GM12878 (cell line): ENCODE data around the gene NAALADL1. TPM values are rescaled to one million over a fixed set of nuclear protein-coding genes. Genes with fewer than 3 reads are reported as not detected.

ENCODE experiments used
- ATF2 ChIP-seq: IDR thresholded peaks from 2 replicates; pipeline ENCODE4 v1.6.1; 2012; ENCODE audit warnings: low read length, inconsistent platforms
- ESRRA ChIP-seq: IDR thresholded peaks from 2 replicates; pipeline ENCODE4 v1.6.1; 2012; ENCODE audit warnings: mild to moderate bottlenecking, low read length, improper control_type of control experiment
- IRF3 ChIP-seq: fragments of 450-650 bp; IDR thresholded peaks from 2 replicates; pipeline ENCODE4 v1.6.1; 2014; ENCODE audit warnings: mild to moderate bottlenecking
- JUND ChIP-seq: IDR thresholded peaks from 2 replicates; pipeline ENCODE4 v1.6.1; 2012; ENCODE audit warnings: low read depth, mild to moderate bottlenecking, low read length, improper control_type of control experiment, moderate library complexity
- NBN ChIP-seq: fragments of 450-650 bp; IDR thresholded peaks from 2 replicates; pipeline ENCODE4 v1.6.1; 2016
- NFIC ChIP-seq: IDR thresholded peaks from 2 replicates; pipeline ENCODE4 v1.6.1; 2012; ENCODE audit warnings: low read depth, mild to moderate bottlenecking, inconsistent platforms, low read length, moderate library complexity
- PAX5 ChIP-seq: IDR thresholded peaks from 2 replicates; pipeline ENCODE4 v1.6.1; 2011; ENCODE audit warnings: low read depth, low read length, borderline replicate concordance
- PBX3 ChIP-seq: IDR thresholded peaks from 2 replicates; pipeline ENCODE4 v1.6.1; 2011; ENCODE audit warnings: mild to moderate bottlenecking, low read depth, low read length, moderate library complexity; ENCODE audit not compliant: insufficient replicate concordance
- RBBP5 ChIP-seq: fragments of 200-600 bp; sonication (generic); conservative IDR thresholded peaks from 2 replicates; pipeline ENCODE4 v1.6.1; 2016
- SKIL ChIP-seq: fragments of 450-650 bp; IDR thresholded peaks from 2 replicates; pipeline ENCODE4 v1.6.1; 2017; ENCODE audit warnings: mild to moderate bottlenecking, low read depth, inconsistent platforms; ENCODE audit not compliant: poor library complexity, severe bottlenecking
- STAT1 ChIP-seq: fragments of 450-650 bp; conservative IDR thresholded peaks from 2 replicates; pipeline ENCODE4 v1.6.1; 2014; ENCODE audit warnings: antibody characterized with exemption, mild to moderate bottlenecking
- TCF12 ChIP-seq: IDR thresholded peaks from 2 replicates; pipeline ENCODE4 v1.6.1; 2011; ENCODE audit warnings: low read depth, mild to moderate bottlenecking, low read length
- USF1 ChIP-seq: IDR thresholded peaks from 2 replicates; pipeline ENCODE4 v1.6.1; 2011; ENCODE audit warnings: borderline replicate concordance, low read depth, mild to moderate bottlenecking, moderate library complexity, mixed read lengths, low read length; ENCODE audit not compliant: insufficient read depth; ENCODE audit errors: extremely low read length
- ZBTB40 ChIP-seq: fragments of 450-650 bp; IDR thresholded peaks from 2 replicates; pipeline ENCODE4 v1.6.1; 2016; ENCODE audit warnings: mild to moderate bottlenecking, moderate library complexity, borderline replicate concordance
- ZNF274 ChIP-seq: IDR thresholded peaks from one replicate; pipeline ENCODE4 v1.8.0; 2011; ENCODE audit not compliant: insufficient read length, insufficient read depth
- polyA plus RNA-seq, 11 experiments: library from polyadenylated mRNA; depleted of rRNA in 4 of 11; unstranded in 6 of 11; stranded (reverse) in 5 of 11; fragments of >200 nt; fragmentation: Nextera tagmentation in 4 of 11; fragmentation: Illumina TruSeq in 1 of 11; extraction: Ambion mirVana in 4 of 11; extraction: Trizol in 1 of 11; gene quantifications; 1 replicate in 1 of 11; 2 replicates in 10 of 11; pipeline versions ENCODE4 v1.2.1 to v1.2.3, GENCODE V29; 2011 to 2016; ENCODE audit warnings: inconsistent platforms in 2 of 11, missing spikeins in 2 of 11, low read depth in 1 of 11
- total RNA-seq, 4 experiments: library from RNA; depleted of rRNA in 3 of 4; stranded (reverse); fragments of >200 nt in 3 of 4; fragmentation: Illumina TruSeq in 1 of 4; extraction: Trizol in 1 of 4; gene quantifications; 2 replicates each; pipeline versions ENCODE4 v1.2.1 to v1.2.3, GENCODE V29; 2013 to 2021

NAALADL1 gene
- total and polyA plus RNA-seq, 10 of the 15 experiments (the other 5 are each of a cell fraction or from before 2014, with no cell fraction given): 0.77 to 5.5 (median 1.5) TPM

GRCh38 chr11:65027213-65028067, 30.9 kb downstream of the NAALADL1 start, which contains the start of gene SNX15 (continued):
- peak; percentile 59; the same call in 1 of the 2 replicates for TF ChIP-seq ZBTB40
- no peak for TF ChIP-seq SKIL
- no peak for TF ChIP-seq RBBP5
- no peak for TF ChIP-seq PBX3
- 0 out of 2 replicates have a peak, but pooled peaks have one; percentile 36 for TF ChIP-seq TCF12
- peak; percentile 94; the same call in 1 of the 2 replicates for TF ChIP-seq NBN
- no peak for TF ChIP-seq NFIC
- no peak for TF ChIP-seq STAT1
- no peak for TF ChIP-seq JUND
- no peak for TF ChIP-seq ZNF274
- TF ChIP-seq USF1: no peak
- TF ChIP-seq ESRRA: 0 out of 2 replicates have a peak, but pooled peaks have one; percentile 28
- peak; percentile 74; the same call in 1 of the 2 replicates for TF ChIP-seq IRF3
- no peak for TF ChIP-seq ATF2
- TF ChIP-seq PAX5: no peak
